B cell (primary cell): Measurements from ENCODE around the gene NOTUM.

Source experiments
- EZH2 ChIP-seq: IDR thresholded peaks from 2 replicates; pipeline ENCODE4 v1.6.1; 2012; ENCODE audit warnings: borderline replicate concordance, low read depth, mild to moderate bottlenecking, moderate library complexity, low read length; ENCODE audit not compliant: insufficient read depth, poor library complexity, severe bottlenecking
- TF ChIP-seq, protein P1 (sequence below): fragments of 200-600 bp; IDR thresholded peaks from one replicate; pipeline ENCODE4 v1.8.0; 2022; ENCODE audit warnings: antibody characterized with exemption, mild to moderate bottlenecking

- TF ChIP-seq, protein P1, sequence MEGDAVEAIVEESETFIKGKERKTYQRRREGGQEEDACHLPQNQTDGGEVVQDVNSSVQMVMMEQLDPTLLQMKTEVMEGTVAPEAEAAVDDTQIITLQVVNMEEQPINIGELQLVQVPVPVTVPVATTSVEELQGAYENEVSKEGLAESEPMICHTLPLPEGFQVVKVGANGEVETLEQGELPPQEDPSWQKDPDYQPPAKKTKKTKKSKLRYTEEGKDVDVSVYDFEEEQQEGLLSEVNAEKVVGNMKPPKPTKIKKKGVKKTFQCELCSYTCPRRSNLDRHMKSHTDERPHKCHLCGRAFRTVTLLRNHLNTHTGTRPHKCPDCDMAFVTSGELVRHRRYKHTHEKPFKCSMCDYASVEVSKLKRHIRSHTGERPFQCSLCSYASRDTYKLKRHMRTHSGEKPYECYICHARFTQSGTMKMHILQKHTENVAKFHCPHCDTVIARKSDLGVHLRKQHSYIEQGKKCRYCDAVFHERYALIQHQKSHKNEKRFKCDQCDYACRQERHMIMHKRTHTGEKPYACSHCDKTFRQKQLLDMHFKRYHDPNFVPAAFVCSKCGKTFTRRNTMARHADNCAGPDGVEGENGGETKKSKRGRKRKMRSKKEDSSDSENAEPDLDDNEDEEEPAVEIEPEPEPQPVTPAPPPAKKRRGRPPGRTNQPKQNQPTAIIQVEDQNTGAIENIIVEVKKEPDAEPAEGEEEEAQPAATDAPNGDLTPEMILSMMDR: no peak
- no peak for TF ChIP-seq EZH2
Observed at GRCh38 chr17:81961521-81962498, 823 bp upstream of the NOTUM start.
